GM23248 (cell line): ENCODE measurements around the gene ZMPSTE24. TPM values are rescaled to one million over a fixed set of nuclear protein-coding genes. Genes with fewer than 3 reads are reported as not detected.

Experiments used
- DNase-seq: peaks from one replicate; pipeline ENCODE4 v3.0.0-alpha.2; 2015
- H2AFZ ChIP-seq: fragments of 200-600 bp; sonication (generic); 2 replicates; pipeline ENCODE4 v1.6.1; 2016; ENCODE audit warnings: antibody characterized with exemption
- H3F3A ChIP-seq: fragments of 200-600 bp; sonication (generic); 2 replicates; pipeline ENCODE4 v1.6.1; 2016; ENCODE audit warnings: mild to moderate bottlenecking, antibody characterized with exemption, mixed run types; ENCODE audit not compliant: insufficient read depth
- H3K27ac ChIP-seq: fragments of 200-600 bp; sonication (generic); 2 replicates; pipeline ENCODE4 v1.5.1; 2016; ENCODE audit warnings: mild to moderate bottlenecking
- H3K27me3 ChIP-seq: fragments of 200-600 bp; sonication (generic); replicated peaks from 2 replicates; pipeline ENCODE4 v1.6.1; 2016; ENCODE audit warnings: mild to moderate bottlenecking; ENCODE audit not compliant: insufficient read depth
- H3K36me3 ChIP-seq: fragments of 200-600 bp; sonication (generic); 2 replicates; pipeline ENCODE4 v1.6.1; 2016; ENCODE audit warnings: low read depth, mild to moderate bottlenecking
- H3K4me1 ChIP-seq: fragments of 200-600 bp; sonication (generic); 2 replicates; pipeline ENCODE4 v1.6.1; 2016; ENCODE audit warnings: mild to moderate bottlenecking; ENCODE audit not compliant: insufficient read depth
- H3K4me2 ChIP-seq: fragments of 200-600 bp; sonication (generic); one replicate; pipeline ENCODE4 v1.6.1; 2016; ENCODE audit warnings: mild to moderate bottlenecking; ENCODE audit not compliant: unreplicated experiment
- H3K4me3 ChIP-seq: fragments of 200-600 bp; sonication (generic); 2 replicates; pipeline ENCODE4 v1.5.1; 2016; ENCODE audit warnings: mild to moderate bottlenecking
- H3K79me2 ChIP-seq: fragments of 200-600 bp; sonication (generic); 2 replicates; pipeline ENCODE4 v1.6.1; 2016; ENCODE audit warnings: mild to moderate bottlenecking; ENCODE audit not compliant: insufficient read depth
- H3K9ac ChIP-seq: fragments of 200-600 bp; sonication (generic); 2 replicates; pipeline ENCODE4 v1.6.1; 2016; ENCODE audit warnings: mild to moderate bottlenecking
- H3K9me2 ChIP-seq: fragments of 200-600 bp; sonication (generic); 2 replicates; pipeline ENCODE4 v1.6.1; 2016; ENCODE audit warnings: mixed run types, mild to moderate bottlenecking, moderate library complexity; ENCODE audit not compliant: insufficient read depth
- H3K9me3 ChIP-seq: fragments of 200-600 bp; sonication (generic); one replicate; pipeline ENCODE4 v1.6.1; 2017; ENCODE audit warnings: low read depth
- H4K20me1 ChIP-seq: fragments of 200-600 bp; sonication (generic); 2 replicates; pipeline ENCODE4 v1.6.0; 2016; ENCODE audit not compliant: insufficient read depth
- EZH2 ChIP-seq: fragments of 200-600 bp; sonication (generic); IDR thresholded peaks from 2 replicates; pipeline ENCODE4 v1.6.1; 2018; ENCODE audit warnings: antibody characterized with exemption, mild to moderate bottlenecking; ENCODE audit not compliant: insufficient read depth, poor library complexity, severe bottlenecking
- EZH2phosphoT487 ChIP-seq: fragments of 200-600 bp; sonication (generic); IDR thresholded peaks from 2 replicates; pipeline ENCODE4 v1.6.1; 2018; ENCODE audit warnings: antibody characterized with exemption, moderate library complexity, mild to moderate bottlenecking, low read depth; ENCODE audit not compliant: insufficient read depth
- whole genome bisulfite sequencing, 2 experiments: methylation state at CpG; one replicate each; pipeline ENCODE4 v1.1.6; 2015 to 2017; ENCODE audit warnings: low lambda C conversion rate in 2 of 2, low coverage in 1 of 2; ENCODE audit errors: missing lambda C conversion rate in 2 of 2; 5-methylcytosine and 5-hydroxymethylcytosine counted together
- in situ Hi-C: fragments of 300-500 bp; cut with MboI; formaldehyde crosslinking; loops from 2 replicates; pipeline ENCODE4 v1.15.0; 2020
- polyA plus RNA-seq: library from polyadenylated mRNA; unstranded; fragments of >200 nt; fragmentation: Nextera tagmentation; extraction: Ambion mirVana; gene quantifications from 2 replicates; pipeline ENCODE4 v1.2.1, GENCODE V29; 2016
- total RNA-seq: library from RNA; depleted of rRNA; stranded (reverse); fragments of >200 nt; shearing (Covaris generic); gene quantifications from 2 replicates; pipeline ENCODE4 v1.2.3, GENCODE V29; 2014

The ZMPSTE24 gene
- total and polyA plus RNA-seq, 2 experiments from 2014 or later = 63.2 to 79.9 TPM

- no peak overlapping the region for H3K27ac ChIP-seq
- no peak overlapping the region for H3K4me3 ChIP-seq
- in situ Hi-C loops = no loop called here
- H3K9ac ChIP-seq = no peak overlapping the region
- no peak overlapping the region for H2AFZ ChIP-seq
- no peak overlapping the region for H3K4me2 ChIP-seq
- 0 out of 2 replicates have a peak, but pooled peaks cover 2% of the 10 kb centered on the region for H3F3A ChIP-seq
- TF ChIP-seq EZH2 (no peak), EZH2phosphoT487 (no peak)
- H3K9me2 ChIP-seq = no peaks in the 10 kb centered on the region
- 83 to 84% methylated on average over 4 of the region's 4 CpGs for WGBS, 2 experiments
- no peaks in the 10 kb centered on the region for H3K36me3 ChIP-seq
- H3K79me2 ChIP-seq = peaks cover 23% of the 10 kb centered on the region
- no peak for DNase-seq
- no peaks in the 10 kb centered on the region for H4K20me1 ChIP-seq
- H3K9me3 ChIP-seq = no peaks in the 10 kb centered on the region
- no peaks in the 10 kb centered on the region for H3K27me3 ChIP-seq
- H3K4me1 ChIP-seq = peaks cover 5% of the 10 kb centered on the region
Measured at GRCh38 chr1:40251456-40251855, 6.6 kb upstream of the ZMPSTE24 start.

DNA sequence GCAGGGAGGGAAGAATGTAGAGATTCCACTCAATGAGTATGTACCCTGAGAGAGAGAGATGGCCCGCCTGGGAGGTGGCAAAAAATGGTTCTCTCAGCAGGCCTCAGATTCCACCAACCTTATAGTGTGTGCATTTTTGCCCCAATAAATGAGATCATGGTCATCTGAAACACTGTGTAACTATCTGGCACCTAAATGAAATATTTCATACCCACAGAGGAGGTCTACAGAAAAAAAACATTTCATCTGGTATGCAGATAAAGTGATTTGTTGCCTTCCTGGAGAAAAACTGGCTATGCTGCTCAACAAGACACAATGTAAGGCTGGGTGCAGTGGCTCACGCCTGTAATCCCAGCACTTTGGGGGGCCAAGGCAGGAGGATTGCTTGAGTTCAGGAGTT is 5.4 kb upstream of the ZMPSTE24 start:
- Histone ChIP-seq H3K9me2 (no peaks in the 10 kb centered on the region), H3K9me3 (no peaks in the 10 kb centered on the region), H3K4me1 (peaks cover 10% of the 10 kb centered on the region), H2AFZ (no peak overlapping the region), H3K4me2 (no peak overlapping the region), H3K79me2 (peaks cover 30% of the 10 kb centered on the region), H3K36me3 (no peaks in the 10 kb centered on the region), H3K9ac (no peak overlapping the region), H3F3A (peaks cover 11% of the 10 kb centered on the region; the same call in 1 of the 2 replicates), H3K27ac (no peak overlapping the region), H3K4me3 (no peak overlapping the region), H3K27me3 (no peaks in the 10 kb centered on the region), H4K20me1 (no peaks in the 10 kb centered on the region)
- in situ Hi-C loops = no loop called here
- DNase-seq = no peak
- TF ChIP-seq EZH2phosphoT487 = no peak
- no peak for TF ChIP-seq EZH2
- 89 to 93% methylated on average over 2 of the region's 2 CpGs for WGBS, 2 experiments

GRCh38 chr1:40255231-40255630 is 2.8 kb upstream of the ZMPSTE24 start:
- TF ChIP-seq EZH2phosphoT487 = no peak
- TF ChIP-seq EZH2 = no peak
- in situ Hi-C loops = no loop called here
- H3K27me3 ChIP-seq = no peaks in the 10 kb centered on the region
- H3K4me2 ChIP-seq = no peak overlapping the region
- no peak overlapping the region for H3K9ac ChIP-seq
- H3K79me2 ChIP-seq = peaks cover 52% of the 10 kb centered on the region
- DNase-seq = no peak
- no peaks in the 10 kb centered on the region for H3K9me3 ChIP-seq
- peaks cover 10% of the 10 kb centered on the region for H3K4me1 ChIP-seq
- H3K36me3 ChIP-seq = peaks cover 2% of the 10 kb centered on the region; the same call in 1 of the 2 replicates
- H4K20me1 ChIP-seq = no peaks in the 10 kb centered on the region
- peaks cover 11% of the 10 kb centered on the region; the same call in 1 of the 2 replicates for H3F3A ChIP-seq
- no peak overlapping the region for H2AFZ ChIP-seq
- H3K4me3 ChIP-seq = no peak overlapping the region
- no peaks in the 10 kb centered on the region for H3K9me2 ChIP-seq
- H3K27ac ChIP-seq = no peak overlapping the region

- Histone ChIP-seq H3K4me2 (peak overlapping the region; percentile 99), H4K20me1 (no peaks in the 10 kb centered on the region), H3K27me3 (no peaks in the 10 kb centered on the region), H3K4me1 (peaks cover 10% of the 10 kb centered on the region), H3K4me3 (peak overlapping the region; percentile 91), H3K36me3 (peaks cover 15% of the 10 kb centered on the region; the same call in 1 of the 2 replicates), H3K27ac (peak overlapping the region; percentile 94), H3K9me2 (no peaks in the 10 kb centered on the region), H3K9ac (peak overlapping the region; percentile 97), H3K79me2 (peaks cover 65% of the 10 kb centered on the region), H2AFZ (peak overlapping the region; percentile 94), H3F3A (peaks cover 11% of the 10 kb centered on the region; the same call in 1 of the 2 replicates), H3K9me3 (no peaks in the 10 kb centered on the region)
- DNase-seq = peak; percentile 14
- no peak for TF ChIP-seq EZH2
- 64 to 66% methylated on average over 6 of the region's 6 CpGs for WGBS, 2 experiments
- in situ Hi-C loops = no loop called here
Measured at GRCh38 chr1:40256401-40257084, 1.5 kb upstream of the ZMPSTE24 start.

DNA sequence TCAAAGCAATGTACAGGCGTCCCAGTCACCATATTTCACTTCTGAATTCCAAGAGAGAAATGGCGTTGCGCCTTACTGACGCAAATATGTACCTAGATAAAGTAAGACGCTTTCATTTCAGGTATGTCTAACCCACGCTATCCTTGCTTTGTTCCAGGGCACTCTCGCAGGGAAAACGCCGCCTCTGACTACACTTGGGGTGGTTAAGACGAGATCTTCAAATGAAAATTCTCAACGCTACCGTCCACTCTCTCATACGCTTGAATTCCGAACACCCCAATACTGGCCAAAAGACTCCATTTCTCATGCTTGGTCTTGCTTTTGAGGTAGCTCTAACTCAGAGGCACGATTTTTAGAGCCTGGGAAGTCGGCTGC is 736 bp upstream of the ZMPSTE24 start:
- Histone ChIP-seq H3K79me2 (peaks cover 72% of the 10 kb centered on the region), H4K20me1 (no peaks in the 10 kb centered on the region), H3K9me2 (no peaks in the 10 kb centered on the region), H3K36me3 (peaks cover 22% of the 10 kb centered on the region), H3K27ac (peak overlapping the region; percentile 94), H2AFZ (peak overlapping the region; percentile 94), H3K4me3 (peak overlapping the region; percentile 91), H3K4me1 (peaks cover 10% of the 10 kb centered on the region), H3K27me3 (no peaks in the 10 kb centered on the region), H3K9me3 (no peaks in the 10 kb centered on the region), H3F3A (peaks cover 11% of the 10 kb centered on the region; the same call in 1 of the 2 replicates), H3K9ac (peak overlapping the region; percentile 97), H3K4me2 (peak overlapping the region; percentile 99)
- no peak for TF ChIP-seq EZH2
- in situ Hi-C loops = no loop called here
- DNase-seq = peak; percentile 62
- 1% methylated on average over 16 of the region's 16 CpGs for WGBS, 2 experiments
